ENCODE data around the gene ABCG8.

DNA sequence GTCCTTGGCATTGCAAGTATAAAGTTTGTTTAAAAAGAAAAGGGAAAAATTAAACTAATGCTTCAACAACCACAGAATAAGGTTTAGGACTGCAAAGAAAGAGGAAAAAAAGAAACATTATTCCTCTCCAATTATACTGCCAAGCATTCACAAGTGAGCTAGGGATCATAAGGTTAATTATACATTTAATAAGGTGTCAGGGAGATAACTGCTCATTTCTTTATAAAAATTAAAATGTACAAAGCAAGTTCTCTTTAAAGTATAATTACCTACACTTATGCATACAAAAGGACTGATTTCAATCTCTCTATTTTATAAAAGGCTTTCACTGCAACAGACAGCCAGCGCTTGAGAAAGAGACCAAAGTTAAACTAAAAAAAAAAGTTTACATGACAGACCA lies 58.1 kb downstream of the ABCG8 start:
- no peak for TF ChIP-seq EZH2 (IDR thresholded peaks at IDR 0.05; ENCODE audit: low read depth)
- TF ChIP-seq, protein P1, sequence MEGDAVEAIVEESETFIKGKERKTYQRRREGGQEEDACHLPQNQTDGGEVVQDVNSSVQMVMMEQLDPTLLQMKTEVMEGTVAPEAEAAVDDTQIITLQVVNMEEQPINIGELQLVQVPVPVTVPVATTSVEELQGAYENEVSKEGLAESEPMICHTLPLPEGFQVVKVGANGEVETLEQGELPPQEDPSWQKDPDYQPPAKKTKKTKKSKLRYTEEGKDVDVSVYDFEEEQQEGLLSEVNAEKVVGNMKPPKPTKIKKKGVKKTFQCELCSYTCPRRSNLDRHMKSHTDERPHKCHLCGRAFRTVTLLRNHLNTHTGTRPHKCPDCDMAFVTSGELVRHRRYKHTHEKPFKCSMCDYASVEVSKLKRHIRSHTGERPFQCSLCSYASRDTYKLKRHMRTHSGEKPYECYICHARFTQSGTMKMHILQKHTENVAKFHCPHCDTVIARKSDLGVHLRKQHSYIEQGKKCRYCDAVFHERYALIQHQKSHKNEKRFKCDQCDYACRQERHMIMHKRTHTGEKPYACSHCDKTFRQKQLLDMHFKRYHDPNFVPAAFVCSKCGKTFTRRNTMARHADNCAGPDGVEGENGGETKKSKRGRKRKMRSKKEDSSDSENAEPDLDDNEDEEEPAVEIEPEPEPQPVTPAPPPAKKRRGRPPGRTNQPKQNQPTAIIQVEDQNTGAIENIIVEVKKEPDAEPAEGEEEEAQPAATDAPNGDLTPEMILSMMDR (conservative IDR thresholded peaks at IDR 0.05), result no peak
